Thoracic aorta (tissue), 2 donors: ENCODE results near the gene MPDZ. TPM values are rescaled to one million over a fixed set of nuclear protein-coding genes. Genes with fewer than 3 reads are reported as not detected.

Experiments
- ATAC-seq: fragments of 150-250 bp; one replicate; pipeline ENCODE4 v1.8.0; 2017; ENCODE audit warnings: low read depth; ENCODE audit not compliant: insufficient number of reproducible peaks, low FRiP score
- DNase-seq: peaks from one replicate; pipeline ENCODE4 v3.0.0-alpha.2; 2020; ENCODE audit warnings: low spot score
- H3K27ac ChIP-seq, 2 donors: fragments of 200-600 bp; sonication (generic); 1 replicate in 1 of 2; 2 replicates in 1 of 2; pipeline ENCODE4 v1.5.1; 2016; ENCODE audit warnings: mild to moderate bottlenecking in 2 of 2, moderate library complexity in 2 of 2
- H3K27me3 ChIP-seq: fragments of 200-600 bp; sonication (generic); replicated peaks from 2 replicates; pipeline ENCODE4 v1.6.0; 2016; ENCODE audit warnings: mild to moderate bottlenecking; ENCODE audit not compliant: insufficient read depth
- H3K36me3 ChIP-seq: fragments of 200-600 bp; sonication (generic); one replicate; pipeline ENCODE4 v1.5.1; 2016
- H3K4me1 ChIP-seq, 2 donors: fragments of 200-600 bp; sonication (generic); 1 replicate in 1 of 2; 2 replicates in 1 of 2; pipeline versions ENCODE4 v1.5.1 to v1.6.0; 2016; ENCODE audit warnings: low read depth in 2 of 2, mild to moderate bottlenecking in 1 of 2; ENCODE audit not compliant: control insufficient read depth in 1 of 2
- H3K4me3 ChIP-seq: fragments of 200-600 bp; sonication (generic); 2 replicates; pipeline ENCODE4 v1.5.1; 2016; ENCODE audit warnings: mild to moderate bottlenecking
- H3K9me3 ChIP-seq: fragments of 200-600 bp; sonication (generic); 2 replicates; pipeline ENCODE4 v1.5.1; 2016
- CTCF ChIP-seq: fragments of 200-600 bp; sonication (generic); IDR thresholded peaks from one replicate; pipeline ENCODE4 v1.5.1; 2019; ENCODE audit warnings: antibody characterized with exemption
- total RNA-seq, 2 donors: library from RNA; depleted of rRNA; stranded (reverse); fragments of >200 nt; gene quantifications; one replicate each; pipeline versions ENCODE4 v1.1.0 to v1.2.3, GENCODE V29; 2016

The MPDZ gene
- total RNA-seq, 2 donors from 2014 or later = 61.2 to 81.2 TPM

GRCh38 chr9:13160051-13160450 is 119.4 kb downstream of the MPDZ start:
- H3K4me3 ChIP-seq = no peak overlapping the region
- no peak overlapping the region for H3K27ac ChIP-seq
- DNase-seq (no peak), ATAC-seq (no peak)
- TF ChIP-seq CTCF = no peak
- peaks cover 3% of the 10 kb centered on the region for H3K36me3 ChIP-seq
- H3K27me3 ChIP-seq = no peaks in the 10 kb centered on the region
- no peaks in the 10 kb centered on the region for H3K4me1 ChIP-seq
- H3K9me3 ChIP-seq = no peaks in the 10 kb centered on the region

DNA sequence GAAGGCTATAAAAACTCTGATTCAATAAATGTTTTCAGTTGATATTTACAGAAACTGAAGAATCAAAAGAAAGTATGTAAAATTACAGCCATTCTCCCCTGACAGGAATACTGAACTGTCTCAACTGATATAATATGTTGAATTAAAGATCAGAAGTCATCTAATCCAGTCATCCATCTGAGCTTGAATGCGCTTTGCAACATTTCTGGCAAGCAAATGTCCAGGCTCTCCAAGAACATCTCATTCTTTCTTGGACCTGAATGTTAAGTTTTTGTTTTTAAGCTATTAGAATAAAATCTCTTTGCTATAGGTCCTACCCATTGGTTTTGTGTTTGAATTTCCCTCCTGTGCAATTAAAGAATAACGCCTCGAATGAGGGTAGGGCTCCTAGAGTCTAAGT is 120.5 kb downstream of the MPDZ start:
- no peaks in the 10 kb centered on the region for H3K9me3 ChIP-seq
- no peak for TF ChIP-seq CTCF
- no peaks in the 10 kb centered on the region for H3K4me1 ChIP-seq
- no peak overlapping the region for H3K27ac ChIP-seq
- H3K27me3 ChIP-seq = no peaks in the 10 kb centered on the region
- no peak for DNase-seq
- H3K36me3 ChIP-seq = no peaks in the 10 kb centered on the region
- no peak for ATAC-seq
- no peak overlapping the region for H3K4me3 ChIP-seq

DNA sequence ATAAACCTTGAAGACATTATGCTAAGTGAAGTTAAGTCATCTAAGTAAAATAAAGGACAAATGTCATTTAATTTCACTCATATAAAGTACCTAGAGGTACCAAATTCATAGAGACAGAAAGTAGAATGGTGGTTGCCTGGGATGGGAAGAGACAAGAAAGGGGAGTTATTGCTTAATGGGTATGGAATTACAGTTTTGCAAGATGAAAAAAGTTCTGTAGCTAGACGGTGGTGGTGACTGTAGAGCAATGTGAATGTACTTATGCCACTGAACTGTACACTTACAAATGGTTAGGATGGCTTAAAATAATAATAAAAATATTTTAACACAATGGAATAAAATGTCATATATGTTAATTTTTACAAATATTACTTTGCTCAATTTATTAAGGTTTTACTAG is 128.0 kb downstream of the MPDZ start:
- H3K27ac ChIP-seq = no peak overlapping the region
- TF ChIP-seq CTCF = no peak
- no peaks in the 10 kb centered on the region for H3K4me1 ChIP-seq
- no peak for ATAC-seq
- no peak overlapping the region for H3K4me3 ChIP-seq
- H3K36me3 ChIP-seq = peaks cover 6% of the 10 kb centered on the region
- no peak for DNase-seq
- no peaks in the 10 kb centered on the region for H3K27me3 ChIP-seq
- H3K9me3 ChIP-seq = no peaks in the 10 kb centered on the region

DNA sequence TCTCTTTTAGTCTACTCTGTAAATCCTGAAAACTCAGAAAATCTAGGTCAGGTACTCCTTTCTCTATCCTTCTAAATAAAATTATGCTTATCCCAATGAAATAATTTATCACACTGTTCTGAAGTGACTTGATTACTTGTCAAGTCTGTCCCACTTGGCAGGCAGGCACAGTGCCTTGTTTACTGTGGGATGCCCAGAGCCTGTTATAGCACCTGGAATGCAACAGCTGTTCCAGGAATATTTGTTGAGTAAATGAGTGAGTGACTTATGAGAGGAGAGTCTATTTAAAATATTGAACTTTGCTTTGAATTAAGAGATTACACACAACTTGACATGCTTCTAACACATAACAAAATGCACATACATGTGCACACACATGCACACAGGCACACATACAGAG is 130.0 kb downstream of the MPDZ start:
- H3K4me3 ChIP-seq = no peak overlapping the region
- ATAC-seq (no peak), DNase-seq (no peak)
- H3K9me3 ChIP-seq = no peaks in the 10 kb centered on the region
- H3K36me3 ChIP-seq = peaks cover 6% of the 10 kb centered on the region
- no peak overlapping the region for H3K27ac ChIP-seq
- H3K4me1 ChIP-seq = peaks cover 9 to 12% of the 10 kb centered on the region in 2 donors
- TF ChIP-seq CTCF = no peak
- no peaks in the 10 kb centered on the region for H3K27me3 ChIP-seq

GRCh38 chr9:13146840-13147239 is 132.7 kb downstream of the MPDZ start:
- H3K9me3 ChIP-seq = no peaks in the 10 kb centered on the region
- peaks cover 15 to 23% of the 10 kb centered on the region in 2 donors for H3K4me1 ChIP-seq
- H3K36me3 ChIP-seq = no peaks in the 10 kb centered on the region
- DNase-seq = no peak
- TF ChIP-seq CTCF = no peak
- no peak overlapping the region for H3K4me3 ChIP-seq
- no peaks in the 10 kb centered on the region for H3K27me3 ChIP-seq
- ATAC-seq = no peak
- H3K27ac ChIP-seq = no peak overlapping the region
